HEK293 (cell line): ENCODE measurements around the gene C12orf56.
"Not testable (repeated sequence)": the region's sequence is repeated elsewhere in the genome, so short reads cannot be mapped to it uniquely, and the experiment has no call there.

Experiments
- CTCF ChIA-PET: fragments of 350-600 bp; formaldehyde crosslinking; extraction: SDS; loops from one replicate; lab custom pipeline; 2021; ENCODE audit warnings: antibody characterized with exemption; lab: Yijun Ruan, JAX
- POLR2A ChIA-PET: fragments of 300-600 bp; formaldehyde crosslinking; extraction: SDS; loops from one replicate; lab custom pipeline; 2020; ENCODE audit warnings: antibody characterized with exemption, inconsistent platforms; lab: Yijun Ruan, JAX
- H3K27ac ChIP-seq: fragments of 200-500 bp; sonication (Bioruptor generic); 2 replicates; pipeline ENCODE4 v1.5.1; 2014; ENCODE audit warnings: low read depth, low read length, control low read depth, inconsistent platforms; ENCODE audit errors: extremely low read depth
- H3K36me3 ChIP-seq, 2 experiments: fragments of 200-500 bp in 1 of 2; sonication (Bioruptor generic) in 1 of 2; 1 replicate in 1 of 2; 2 replicates in 1 of 2; pipeline ENCODE4 v1.5.1; 2014 to 2017; ENCODE audit warnings: inconsistent platforms in 2 of 2, low read length in 2 of 2; ENCODE audit not compliant: control insufficient read depth in 2 of 2, insufficient read depth in 1 of 2
- H3K4me1 ChIP-seq: fragments of 200-500 bp; sonication (Bioruptor generic); 2 replicates; pipeline ENCODE4 v1.5.1; 2014; ENCODE audit warnings: mild to moderate bottlenecking, low read length, inconsistent platforms; ENCODE audit not compliant: control insufficient read depth, insufficient read depth
- H3K4me3 ChIP-seq: 2 replicates; pipeline ENCODE4 v1.5.1; 2011; ENCODE audit warnings: low read depth, mild to moderate bottlenecking, control low read depth, low read length, moderate library complexity
- H3K9me3 ChIP-seq: fragments of 200-500 bp; sonication (Bioruptor generic); 2 replicates; pipeline ENCODE4 v1.5.1; 2014; ENCODE audit warnings: low read depth, low read length, inconsistent platforms; ENCODE audit not compliant: control insufficient read depth, insufficient read depth
- GLIS1 ChIP-seq: fragments of 450-650 bp; formaldehyde crosslinking; IDR thresholded peaks from 2 replicates; pipeline ENCODE4 v1.5.1; 2016; ENCODE audit warnings: missing biosample characterization, missing genetic modification characterization
- GLIS2 ChIP-seq: fragments of 450-650 bp; formaldehyde crosslinking; IDR thresholded peaks from 2 replicates; pipeline ENCODE4 v1.5.1; 2016; ENCODE audit warnings: missing biosample characterization, missing genetic modification characterization
- PRDM1 ChIP-seq: fragments of 450-650 bp; formaldehyde crosslinking; IDR thresholded peaks from 2 replicates; pipeline ENCODE4; 2016; ENCODE audit warnings: missing biosample characterization, missing genetic modification characterization
- PRDM6 ChIP-seq: fragments of 450-650 bp; formaldehyde crosslinking; IDR thresholded peaks from 2 replicates; pipeline ENCODE4 v1.5.1; 2017; ENCODE audit warnings: missing biosample characterization, missing genetic modification characterization
- ZBTB49 ChIP-seq: fragments of 450-650 bp; formaldehyde crosslinking; IDR thresholded peaks from 2 replicates; pipeline ENCODE4 v1.5.1; 2016; ENCODE audit warnings: missing biosample characterization, missing genetic modification characterization, low read depth
- ZNF121 ChIP-seq: fragments of 450-650 bp; formaldehyde crosslinking; IDR thresholded peaks from 2 replicates; pipeline ENCODE4 v1.5.1; 2016; ENCODE audit warnings: missing biosample characterization, missing genetic modification characterization
- ZNF133 ChIP-seq: fragments of 450-650 bp; formaldehyde crosslinking; IDR thresholded peaks from 2 replicates; pipeline ENCODE4 v1.5.1; 2016; ENCODE audit warnings: missing biosample characterization, missing genetic modification characterization
- ZNF148 ChIP-seq: fragments of 450-650 bp; formaldehyde crosslinking; IDR thresholded peaks from 2 replicates; pipeline ENCODE4 v1.5.0; 2017; ENCODE audit warnings: missing biosample characterization, missing genetic modification characterization, borderline replicate concordance
- ZNF221 ChIP-seq: fragments of 450-650 bp; formaldehyde crosslinking; IDR thresholded peaks from 2 replicates; pipeline ENCODE4 v1.5.1; 2017; ENCODE audit warnings: missing biosample characterization, missing genetic modification characterization, borderline replicate concordance
- ZNF366 ChIP-seq: fragments of 450-650 bp; formaldehyde crosslinking; conservative IDR thresholded peaks from 2 replicates; pipeline ENCODE4 v1.5.1; 2016; ENCODE audit warnings: missing biosample characterization, missing genetic modification characterization
- ZNF473 ChIP-seq: fragments of 450-650 bp; formaldehyde crosslinking; IDR thresholded peaks from 2 replicates; pipeline ENCODE4 v1.5.1; 2017; ENCODE audit warnings: missing biosample characterization, missing genetic modification characterization
- ZNF768 ChIP-seq: fragments of 450-650 bp; formaldehyde crosslinking; IDR thresholded peaks from 2 replicates; pipeline ENCODE4 v1.5.1; 2018; ENCODE audit warnings: missing biosample characterization, mild to moderate bottlenecking, missing genetic modification characterization
- ZNF785 ChIP-seq: fragments of 450-650 bp; formaldehyde crosslinking; IDR thresholded peaks from 2 replicates; pipeline ENCODE4 v1.5.1; 2016; ENCODE audit warnings: missing biosample characterization, missing genetic modification characterization

C12orf56 gene

GRCh38 chr12:64219145-64219544 is 171.4 kb downstream of the C12orf56 start:
- ChIA-PET CTCF (interaction anchor here (0.7 to 1.3 kb wide), 4 partner anchors 14 to 375 kb away, joined by 3 to 5 read pairs (median 4); partner anchors contain the start of gene SRGAP1), POLR2A (interaction anchor here (1.3 kb wide), 1 partner anchor 185 kb away, joined by 3 read pairs; the partner anchor contains the start of gene XPOT)
- Histone ChIP-seq H3K4me3 (no peak overlapping the region), H3K4me1 (peaks cover 8% of the 10 kb centered on the region; the same call in 1 of the 2 replicates), H3K36me3 (peaks cover 3 to 5% of the 10 kb centered on the region in 2 experiments; a peak in 2 of 3 replicates), H3K27ac (no peak overlapping the region), H3K9me3 (no peaks in the 10 kb centered on the region)
- TF ChIP-seq ZBTB49 (tag by site-specific recombination), result no peak
- no peak for TF ChIP-seq ZNF768 (tag by site-specific recombination)
- no peak for TF ChIP-seq ZNF133 (tag by site-specific recombination)
- TF ChIP-seq PRDM6 (tag by site-specific recombination), result 0 out of 2 replicates have a peak, but pooled peaks have one; percentile 6
- TF ChIP-seq GLIS1 (tag by site-specific recombination), result no peak
- TF ChIP-seq ZNF785 (tag by site-specific recombination), result no peak
- no peak for TF ChIP-seq GLIS2 (tag by site-specific recombination)
- TF ChIP-seq ZNF148 (tag by site-specific recombination), result no peak

- Histone ChIP-seq H3K4me1 (peaks cover 8% of the 10 kb centered on the region; the same call in 1 of the 2 replicates), H3K36me3 (peaks cover 3 to 7% of the 10 kb centered on the region in 2 experiments; a peak in 2 of 3 replicates), H3K9me3 (no peaks in the 10 kb centered on the region), H3K4me3 (no peak overlapping the region), H3K27ac (no peak overlapping the region)
- TF ChIP-seq ZNF121 (tag by site-specific recombination) (no peak), ZNF221 (tag by site-specific recombination) (no peak), ZNF473 (tag by site-specific recombination) (no peak)
- CTCF ChIA-PET, result interaction anchor here (0.7 to 1.3 kb wide), 4 partner anchors 15 to 374 kb away, joined by 3 to 5 read pairs (median 4); partner anchors contain the start of gene SRGAP1
- POLR2A ChIA-PET, result interaction anchor here (1.3 kb wide), 1 partner anchor 185 kb away, joined by 3 read pairs; the partner anchor contains the start of gene XPOT
Observed at GRCh38 chr12:64218597-64218996, 172.0 kb downstream of the C12orf56 start.

GRCh38 chr12:64217643-64218042 is 172.9 kb downstream of the C12orf56 start:
- H3K9me3 ChIP-seq, H3K27ac ChIP-seq, H3K4me3 ChIP-seq, H3K4me1 ChIP-seq, H3K36me3 ChIP-seq, CTCF ChIA-PET, POLR2A ChIA-PET: not testable (repeated sequence)
- peak; percentile 70; the same call in 1 of the 2 replicates for TF ChIP-seq ZNF121 (tag by site-specific recombination)
- TF ChIP-seq PRDM1 (tag by site-specific recombination), result peak; percentile 96
- TF ChIP-seq ZNF366 (tag by site-specific recombination), result peak; percentile 86
- TF ChIP-seq, all 188 proteins: peak for 3; not testable (repeated sequence) for 185
